EL (cell line): ENCODE measurements around the gene COL4A1.

Source experiments
- DNase-seq: peaks from one replicate; pipeline ENCODE4 v3.0.0-alpha.2; 2016

The COL4A1 gene

DNA sequence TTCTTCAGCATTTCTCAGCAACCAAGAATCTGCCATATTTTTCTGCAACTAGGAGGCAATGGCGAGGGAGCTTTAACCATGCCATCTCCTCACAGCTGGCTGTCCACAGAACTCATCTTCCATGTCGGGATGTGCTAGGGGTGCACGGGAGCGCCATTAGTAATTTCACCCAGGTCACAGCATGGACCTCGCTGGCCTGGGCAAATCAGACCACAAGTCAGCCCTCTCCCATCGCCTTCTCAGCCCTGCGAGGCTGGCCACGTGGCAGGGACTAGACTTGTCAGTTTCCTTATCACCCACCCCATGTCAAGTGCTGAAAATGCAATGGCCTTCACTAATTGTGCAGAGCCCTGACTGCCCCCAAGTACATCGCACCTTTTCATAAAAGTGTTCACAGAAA is 15.7 kb downstream of the COL4A1 start:
- no peak for DNase-seq

DNA sequence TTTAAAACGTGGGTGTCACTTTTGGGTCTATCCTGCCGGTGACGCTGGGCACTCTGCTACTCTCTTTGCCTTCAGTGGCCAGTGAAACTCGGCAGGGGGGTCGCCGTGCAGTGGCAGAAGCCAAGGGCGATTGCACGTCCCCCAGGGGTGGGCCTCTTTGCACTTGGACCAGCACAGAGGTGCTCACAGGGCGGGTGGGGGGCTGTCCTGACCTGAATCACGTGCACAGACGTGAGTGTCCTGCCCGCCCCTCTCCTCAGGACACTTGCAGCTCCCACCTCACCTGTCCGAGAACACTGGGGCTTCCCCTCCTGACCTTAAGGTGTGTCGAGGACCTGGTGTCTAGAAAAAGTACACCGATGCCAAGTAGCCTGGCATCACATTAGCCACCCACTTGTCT is 16.1 kb downstream of the COL4A1 start:
- DNase-seq: no peak

DNA sequence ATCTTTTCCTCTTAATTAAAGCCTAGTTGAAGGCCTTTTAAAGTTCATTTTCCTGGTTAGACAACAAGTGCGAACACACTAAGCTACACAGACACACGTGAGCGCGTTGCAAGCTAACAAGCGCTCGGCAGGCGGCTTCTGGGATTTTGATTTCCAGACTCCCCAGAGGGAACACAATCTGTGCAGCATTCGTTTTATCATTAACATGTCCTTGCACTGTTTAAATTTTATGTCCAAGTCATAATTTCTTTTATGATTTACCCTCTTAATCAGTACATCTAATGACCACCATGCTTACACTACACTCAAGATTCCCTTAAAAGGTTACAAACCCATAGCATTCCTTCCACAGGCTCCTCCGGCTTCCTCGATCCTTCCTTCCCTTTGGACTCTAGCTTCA is 16.8 kb downstream of the COL4A1 start:
- DNase-seq: no peak

DNA sequence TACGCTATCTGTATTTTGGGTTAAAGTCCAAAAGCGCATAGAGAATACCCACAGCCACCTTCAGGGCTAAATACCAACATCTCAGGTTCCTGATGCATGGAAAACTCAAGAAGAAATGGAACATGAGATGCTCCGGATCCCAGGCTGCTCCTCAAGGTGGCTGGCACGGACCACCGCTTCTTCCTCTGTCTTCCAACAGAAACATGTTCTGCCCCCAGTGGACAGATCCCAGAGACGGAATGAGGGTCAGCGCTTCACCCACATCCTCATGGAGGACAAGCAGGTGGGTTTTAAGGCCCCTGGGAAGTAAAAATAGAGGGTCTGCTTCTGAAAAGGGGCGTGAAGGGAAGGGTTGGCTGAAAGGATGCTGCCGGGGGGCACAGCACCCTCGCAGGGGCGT is 17.3 kb downstream of the COL4A1 start:
- no peak for DNase-seq

DNA sequence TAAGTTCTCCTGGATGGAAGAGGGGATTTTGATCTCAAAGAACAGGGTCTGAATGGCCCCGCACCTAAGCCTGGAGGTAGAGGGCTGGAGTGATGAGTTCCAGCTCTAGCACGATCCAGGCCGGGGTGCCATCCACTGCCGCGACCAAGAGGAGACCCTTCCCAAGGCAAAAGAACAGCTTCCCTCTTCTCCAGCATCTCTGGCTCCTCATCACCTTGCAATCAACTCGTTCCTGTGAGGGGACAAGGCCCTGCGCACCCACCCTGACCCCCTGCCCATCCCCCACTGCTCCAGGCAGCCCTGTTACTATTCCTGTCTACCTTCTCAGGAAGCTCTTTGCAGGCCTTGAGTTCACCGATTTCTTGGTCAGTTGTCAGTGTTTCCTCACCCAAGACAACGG is 17.8 kb downstream of the COL4A1 start:
- no peak for DNase-seq

DNA sequence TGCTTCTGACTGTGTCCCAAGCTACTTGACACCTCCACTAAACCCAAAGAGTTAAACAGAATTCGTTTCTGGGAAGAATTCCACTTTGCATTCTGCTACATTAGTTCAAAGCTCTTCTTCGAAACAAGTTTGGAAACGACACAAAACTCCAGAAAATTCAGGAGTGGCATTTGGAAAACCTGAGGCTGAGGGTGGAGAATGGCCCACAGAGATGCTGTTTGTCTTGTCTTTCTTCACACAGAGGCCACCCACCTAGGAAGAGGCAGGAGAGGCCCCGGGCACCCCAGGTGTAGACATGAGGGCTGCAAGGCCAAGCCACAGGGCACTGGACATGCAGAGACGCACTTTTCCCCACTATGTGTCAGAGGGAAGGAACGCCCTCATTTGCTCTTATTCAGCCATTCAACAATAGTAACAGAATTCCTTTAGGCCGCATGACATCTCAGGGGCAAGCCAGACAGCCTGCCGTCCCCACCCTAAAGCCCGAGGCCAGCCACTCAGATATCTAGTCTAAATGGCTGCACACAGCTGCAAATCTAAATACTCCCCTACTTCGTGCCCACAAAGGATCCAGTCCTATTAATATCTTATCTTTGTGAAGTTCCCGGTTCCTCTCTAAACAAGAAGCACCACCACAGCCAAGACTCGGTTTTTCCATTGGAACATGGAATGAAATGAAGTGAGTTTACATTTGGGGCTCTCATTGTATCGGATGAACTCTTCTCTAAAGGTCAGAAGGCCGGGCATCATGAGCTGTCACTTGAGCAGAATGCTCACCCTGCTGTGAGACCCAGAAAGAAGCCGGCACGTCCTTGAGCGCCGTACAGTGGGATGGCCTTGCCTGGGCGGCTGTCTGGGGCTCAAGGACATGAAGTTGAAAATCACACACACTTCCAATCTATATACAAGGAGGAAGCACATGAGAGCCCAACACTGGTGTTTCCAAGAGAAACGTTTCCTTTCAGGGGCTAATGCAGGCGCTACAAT is 19.8 kb downstream of the COL4A1 start:
- DNase-seq: no peak

DNA sequence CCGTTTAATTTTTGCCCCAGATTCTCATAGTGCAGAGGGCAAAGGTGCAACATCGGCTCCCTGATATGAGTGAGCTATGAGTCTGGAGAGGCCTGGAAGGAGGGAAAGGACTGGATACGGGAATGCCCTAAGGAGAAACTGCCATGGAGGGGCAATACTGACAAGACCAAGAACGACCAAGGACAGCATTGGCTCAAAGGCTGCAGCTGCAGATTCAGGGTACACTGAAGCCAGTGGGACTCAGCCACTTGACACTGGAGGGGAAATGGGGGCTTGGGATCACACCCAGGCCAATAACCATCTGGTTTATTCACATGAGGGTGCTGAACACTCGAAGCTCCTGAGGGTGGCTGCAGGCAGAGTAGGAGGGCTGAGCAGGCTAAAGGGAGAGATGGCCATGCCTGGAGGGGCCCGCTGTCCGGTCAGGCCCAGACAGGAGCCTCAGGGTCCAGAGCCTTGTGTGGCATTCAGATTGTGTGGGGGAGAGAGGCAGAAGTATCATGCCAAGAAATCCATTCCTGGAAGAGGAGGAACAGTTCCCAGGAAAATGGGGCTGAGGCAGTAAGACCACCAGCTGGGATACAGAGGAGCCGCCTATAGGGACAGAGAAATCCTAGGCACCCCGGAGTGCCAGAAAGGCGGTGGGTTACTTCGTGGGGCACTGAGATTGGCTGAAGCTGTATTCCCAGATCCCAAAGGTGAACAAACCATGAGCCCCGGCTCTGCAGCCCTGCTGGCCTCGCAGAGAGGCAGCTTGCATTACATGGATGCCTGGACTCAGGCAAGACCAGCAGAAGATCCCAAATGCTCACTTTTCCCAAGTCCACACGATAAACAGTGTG is 20.7 kb downstream of the COL4A1 start:
- DNase-seq: no peak

DNA sequence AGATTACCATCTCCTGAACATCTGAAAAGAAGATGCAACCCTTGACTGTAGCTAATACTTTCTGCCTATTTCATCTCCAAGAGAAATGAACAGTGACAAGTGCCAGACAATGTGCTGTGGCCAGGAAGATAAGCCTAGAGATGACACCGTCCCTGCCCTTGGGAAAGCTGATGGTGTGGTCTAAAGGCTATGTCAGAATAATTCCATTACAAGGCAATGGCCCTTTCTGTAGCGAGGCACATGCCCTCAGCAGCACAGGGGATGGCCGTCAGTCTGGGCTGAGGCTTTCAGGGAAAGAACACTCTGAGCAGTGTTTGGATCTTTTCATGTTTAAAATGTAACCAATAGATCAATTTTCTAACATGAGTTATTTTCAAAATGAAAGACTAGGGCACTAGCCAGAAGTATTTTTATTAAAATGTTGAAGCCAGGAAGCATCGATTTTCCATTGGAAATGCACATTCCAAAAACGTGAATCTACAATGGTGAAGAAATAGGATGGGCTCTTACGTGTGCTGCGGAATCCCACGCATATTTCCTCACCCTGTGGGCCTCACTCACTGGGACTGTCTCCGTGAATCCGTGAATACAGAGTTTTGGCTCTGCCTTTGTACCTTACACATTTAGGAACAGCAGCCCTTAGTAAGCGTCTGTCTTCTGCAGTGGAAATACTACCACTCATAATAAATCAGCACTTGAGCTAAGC is 22.0 kb downstream of the COL4A1 start:
- peak; percentile 70 for DNase-seq

DNA sequence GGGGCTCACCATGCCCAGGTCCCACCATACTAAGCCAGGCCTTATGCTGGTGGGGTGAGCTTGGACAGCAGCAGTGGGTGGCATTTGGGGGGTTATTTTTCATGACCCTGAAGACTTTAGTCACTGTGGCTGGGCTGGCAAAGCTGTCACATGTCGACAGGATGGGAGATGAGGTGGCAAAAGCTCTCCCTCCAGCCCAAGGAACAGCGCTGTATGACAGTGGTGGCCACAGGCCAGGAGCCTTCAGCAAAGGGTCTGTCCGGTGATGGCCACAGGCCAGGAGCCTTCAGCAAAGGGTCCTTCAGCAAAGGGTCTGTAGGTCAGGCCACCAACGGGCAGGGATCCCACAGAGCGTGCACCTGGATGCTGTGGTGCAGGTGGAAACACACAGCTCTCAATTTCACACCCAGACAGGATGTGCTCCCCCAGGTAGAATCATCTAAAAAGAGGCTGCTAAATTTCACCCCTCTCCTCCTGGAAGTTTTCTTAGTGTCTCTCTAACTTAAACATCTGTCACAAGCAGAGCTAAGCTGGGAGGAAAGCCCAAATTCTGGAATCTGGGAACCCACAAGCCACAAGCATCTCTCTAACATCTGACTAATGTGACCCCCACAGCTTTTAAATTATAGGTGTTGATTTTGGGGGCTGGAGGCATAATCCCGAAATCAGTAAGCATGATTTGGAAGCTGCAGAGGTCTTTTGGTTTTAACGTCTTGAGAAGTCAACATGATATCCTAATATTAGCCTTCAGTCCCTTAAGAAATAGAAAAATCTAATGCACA is 23.0 kb downstream of the COL4A1 start:
- peak; percentile 68 for DNase-seq

DNA sequence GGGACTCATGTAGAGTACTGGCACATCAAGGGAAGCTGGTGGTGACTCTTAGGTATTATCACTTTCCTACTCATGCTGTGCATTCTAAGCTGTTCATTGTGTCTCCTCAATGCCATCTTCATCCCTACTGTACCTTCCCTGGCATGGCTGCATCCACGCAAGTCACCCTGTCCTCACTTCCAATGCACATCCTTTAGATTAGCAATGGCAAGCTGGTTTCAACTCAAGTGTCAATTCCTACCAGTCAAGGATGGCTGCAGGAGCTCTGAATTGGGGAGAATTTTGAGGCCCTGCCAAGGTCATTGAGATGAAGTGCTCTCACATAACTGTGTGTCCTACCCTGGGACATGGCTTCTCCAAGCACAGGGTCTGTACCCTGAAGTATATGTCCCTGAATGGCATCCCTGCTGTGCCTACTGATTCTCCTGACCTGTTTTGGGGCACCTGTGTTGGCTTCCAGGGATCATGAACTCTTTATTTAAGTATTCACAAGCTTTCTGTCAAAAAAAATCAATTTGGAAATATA is 24.6 kb downstream of the COL4A1 start:
- DNase-seq: no peak

DNA sequence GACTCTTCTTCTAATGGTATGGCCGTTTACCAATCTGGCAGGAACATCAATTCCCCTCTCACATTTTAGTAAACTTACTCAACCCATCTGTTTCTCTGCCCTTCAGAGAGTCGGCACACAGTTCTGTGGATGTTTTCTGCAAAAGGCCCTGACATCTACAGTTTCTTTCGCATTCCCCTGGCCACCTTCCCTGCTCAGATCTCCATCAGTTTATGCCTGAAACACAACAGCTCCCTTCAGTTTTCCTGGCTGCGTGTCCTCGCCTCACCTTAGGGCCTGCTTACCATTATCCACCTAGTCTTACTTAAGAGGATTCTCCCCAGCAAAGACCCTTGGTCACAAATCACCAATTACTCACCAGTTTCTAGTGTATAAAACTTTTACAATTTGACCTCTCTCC is 25.2 kb downstream of the COL4A1 start:
- DNase-seq: no peak

DNA sequence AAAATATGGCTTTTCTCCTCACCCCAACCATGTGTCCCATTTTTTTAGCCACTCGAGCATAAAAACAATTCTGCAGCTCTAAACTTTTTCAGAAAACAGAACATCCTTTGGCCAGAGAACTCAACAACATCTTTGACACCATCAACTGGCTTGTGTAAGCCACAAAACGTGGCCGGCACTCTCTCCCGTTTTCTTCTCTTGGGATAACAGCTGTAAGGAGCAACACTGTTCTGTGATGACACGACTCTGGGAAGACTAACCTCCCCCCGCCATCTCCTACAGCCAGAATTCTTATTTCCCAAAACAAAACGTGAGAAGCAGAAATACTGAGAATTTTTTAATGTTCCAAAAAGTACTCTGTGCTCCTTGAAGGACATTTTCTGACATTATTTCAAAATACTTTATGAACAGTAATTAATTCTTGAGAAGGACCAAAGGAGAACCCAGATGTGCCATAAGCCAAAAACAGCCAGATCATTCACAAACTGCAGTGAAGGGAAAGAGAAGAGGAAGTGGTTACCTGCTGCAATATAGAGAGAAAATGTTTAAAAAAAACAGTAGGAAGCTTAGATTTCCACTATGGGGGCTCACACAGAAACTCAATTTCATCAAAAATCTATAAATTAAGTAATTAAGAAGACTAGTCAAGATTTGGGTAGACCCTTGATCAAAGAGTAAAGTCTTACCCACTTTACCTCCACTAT is 25.8 kb downstream of the COL4A1 start:
- no peak for DNase-seq

DNA sequence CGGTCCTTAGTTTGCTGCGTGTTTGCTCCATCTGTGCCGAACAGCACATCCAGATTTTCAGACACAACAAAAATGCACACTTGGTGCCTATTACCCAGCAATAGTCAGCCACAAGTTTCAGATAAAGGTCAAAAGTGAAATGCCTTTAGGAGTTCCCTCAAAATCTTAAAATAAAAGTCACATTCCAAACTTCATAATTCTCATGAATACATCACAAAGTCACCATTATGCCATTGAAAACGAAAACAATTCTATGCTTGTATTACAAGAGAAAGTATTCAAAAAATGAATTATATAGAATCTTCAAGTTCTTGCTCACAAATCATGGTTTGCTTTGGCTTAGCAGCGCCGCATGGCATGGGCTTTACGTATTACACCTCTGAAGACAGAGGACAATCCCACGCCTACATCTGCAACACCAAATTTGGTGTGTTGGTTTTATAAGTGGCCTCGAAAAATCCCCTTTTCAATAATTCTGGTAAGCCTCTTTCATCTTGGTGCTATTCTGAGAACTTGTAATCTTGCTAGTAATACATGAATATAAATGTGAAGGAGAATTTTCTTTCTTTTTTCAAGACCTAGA is 26.6 kb downstream of the COL4A1 start:
- DNase-seq: peak; percentile 47

DNA sequence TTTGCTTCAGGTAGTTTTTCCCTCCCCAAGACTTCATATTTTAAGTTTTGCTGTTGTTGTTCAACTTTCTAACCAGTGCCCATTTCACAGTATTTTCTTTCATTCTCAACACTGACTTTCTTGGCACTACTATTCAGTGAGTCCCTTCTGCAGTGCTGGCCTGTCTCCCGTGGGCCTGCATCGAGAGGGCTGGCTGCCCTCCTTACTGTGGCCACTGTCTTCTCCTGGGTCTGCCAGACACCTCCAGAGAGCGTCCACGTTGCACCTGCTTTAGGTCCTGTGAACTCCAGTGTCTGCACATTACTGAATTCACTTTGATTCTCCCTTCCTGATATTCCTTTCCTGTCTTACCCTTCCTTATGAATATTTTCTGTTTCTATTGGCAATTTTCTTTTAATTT is 27.3 kb downstream of the COL4A1 start:
- no peak for DNase-seq

DNA sequence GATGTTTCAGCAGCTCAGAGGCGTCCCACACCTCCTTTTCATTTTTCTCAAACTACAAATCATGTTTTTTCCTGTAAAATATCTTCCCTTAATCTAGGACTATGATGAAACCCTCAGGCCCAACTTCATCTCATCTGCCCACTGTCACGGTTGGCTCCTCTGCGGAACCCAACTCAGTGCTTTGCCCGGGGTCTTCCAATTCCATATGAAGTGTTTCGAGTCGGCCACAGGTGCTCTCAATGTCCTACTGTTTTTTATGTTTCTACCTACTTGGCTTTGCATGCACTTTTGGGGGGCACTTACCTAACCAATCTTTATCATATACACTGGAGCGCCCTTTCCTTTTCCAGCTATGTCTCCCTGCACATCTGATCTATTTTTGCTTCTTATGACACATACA is 28.1 kb downstream of the COL4A1 start:
- DNase-seq: no peak

DNA sequence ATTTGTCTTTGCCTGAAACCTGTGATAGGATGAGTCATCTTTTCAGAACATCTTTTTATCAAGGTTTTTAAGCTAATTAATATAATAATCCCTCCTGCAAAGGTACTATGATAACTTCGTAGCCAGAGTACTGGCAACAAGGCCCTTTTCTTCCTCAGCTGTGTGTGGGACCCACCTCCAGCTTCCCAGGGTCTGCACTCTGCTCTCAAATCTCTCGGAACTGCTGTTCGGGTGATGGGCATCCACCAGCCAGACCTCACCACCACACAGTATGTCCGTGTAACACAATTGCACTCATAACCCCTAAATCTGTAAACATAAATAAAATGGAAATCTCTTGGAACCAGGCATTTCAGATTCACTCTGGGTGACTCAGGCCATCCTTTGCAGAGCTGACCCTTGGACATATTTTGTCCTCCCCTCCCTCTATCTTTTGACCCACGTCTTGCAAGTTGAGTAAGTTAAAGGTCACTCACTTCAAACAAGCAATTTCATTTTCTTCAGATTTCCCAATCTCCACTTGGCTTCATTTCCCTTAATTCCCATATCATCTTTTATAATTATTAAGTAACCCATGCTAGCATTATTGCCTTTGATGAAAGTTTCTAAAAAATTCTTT is 29.5 kb downstream of the COL4A1 start:
- no peak for DNase-seq

DNA sequence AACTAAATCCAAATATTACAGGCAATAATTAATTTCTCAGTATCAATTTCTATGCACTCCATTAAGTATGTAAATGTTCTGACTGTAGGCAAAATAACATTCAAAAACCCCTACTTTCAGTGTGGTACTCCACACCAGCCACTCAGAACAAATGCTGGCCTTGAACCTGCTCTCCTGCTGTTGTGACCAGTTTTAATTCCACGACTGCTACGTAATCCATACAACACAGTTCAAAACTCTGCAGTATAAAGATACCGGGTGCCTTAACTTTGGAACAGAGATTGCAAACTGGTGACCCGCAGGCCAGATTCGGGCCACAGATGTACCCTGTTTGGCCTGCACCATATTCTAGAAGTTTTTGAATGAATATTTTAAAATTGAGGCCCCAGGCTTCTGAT is 30.4 kb downstream of the COL4A1 start:
- DNase-seq: no peak

DNA sequence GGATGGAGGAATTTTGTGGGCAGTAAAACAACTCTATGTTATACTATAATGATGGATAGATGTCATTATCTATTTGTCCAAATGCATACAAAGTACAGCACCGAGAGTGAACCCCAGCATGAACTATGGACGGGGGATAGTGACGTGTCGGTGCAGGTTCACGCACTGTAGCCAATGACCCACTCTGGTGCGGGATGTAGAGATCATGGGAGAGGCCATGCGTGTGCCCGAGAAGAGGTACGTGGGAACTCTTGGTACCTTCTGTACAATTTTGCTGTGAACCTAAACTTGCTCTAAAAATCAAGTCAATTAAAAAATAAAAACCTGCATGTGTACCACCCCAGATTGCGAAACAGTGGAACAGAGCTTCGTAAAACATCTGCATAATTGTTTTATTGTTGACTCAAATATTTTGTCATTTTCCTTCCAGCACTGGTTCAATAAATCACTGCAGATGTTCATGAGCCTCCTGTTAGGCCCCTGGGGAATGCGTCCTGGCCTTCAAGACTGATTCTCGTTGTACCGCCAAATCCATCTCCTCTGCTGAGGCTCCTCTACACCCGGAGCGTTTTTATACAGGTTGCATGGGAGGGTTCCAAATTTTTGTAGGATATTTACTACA is 30.9 kb downstream of the COL4A1 start:
- DNase-seq: no peak

DNA sequence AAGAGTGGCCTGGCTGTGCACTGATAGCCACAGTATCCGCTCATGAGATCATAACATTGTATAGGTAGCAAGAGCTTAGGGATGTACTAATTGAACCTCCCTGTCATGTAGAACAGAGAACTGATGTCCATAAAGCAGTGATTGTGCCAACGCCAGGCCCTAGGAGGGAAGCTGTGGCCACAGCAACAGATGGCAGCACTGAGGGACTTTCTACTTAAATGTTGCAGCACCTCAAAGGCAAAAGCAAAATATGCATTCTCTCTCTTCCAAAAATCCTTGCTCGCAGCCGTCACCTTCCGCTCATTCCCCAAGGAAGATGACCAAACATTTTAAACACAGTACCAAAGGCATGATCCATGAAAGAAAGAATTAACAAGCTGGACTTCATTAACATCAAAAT is 32.3 kb downstream of the COL4A1 start:
- DNase-seq: no peak

DNA sequence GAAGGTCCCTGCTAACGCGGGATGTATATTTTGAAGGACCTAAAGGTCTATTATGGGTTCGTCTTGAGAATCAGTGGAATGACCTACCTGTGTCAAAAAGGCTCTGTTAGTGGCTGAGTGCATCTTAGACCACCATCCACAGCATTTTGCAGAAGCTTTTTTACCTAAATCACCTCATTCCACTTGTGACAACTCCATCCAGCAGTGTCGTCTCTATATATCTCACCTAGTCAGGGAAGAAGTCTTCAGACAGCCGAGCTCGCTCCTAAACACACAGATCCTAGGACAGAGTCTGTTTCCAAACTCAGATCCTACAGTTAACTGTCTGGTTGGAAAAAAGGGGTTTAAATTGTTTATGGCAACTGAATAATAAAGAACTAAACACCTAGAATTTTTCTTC is 33.7 kb downstream of the COL4A1 start:
- no peak for DNase-seq
